Spinal cord (tissue), 10 donors: Measurements from ENCODE around the gene C1QTNF4. TPM values are rescaled to one million over a fixed set of nuclear protein-coding genes. Genes with fewer than 3 reads are reported as not detected.

Source experiments
- DNase-seq, 6 donors: peaks; one replicate each; pipeline versions ENCODE4 v3.0.0 to v3.0.0-alpha.2; 2013 to 2015; ENCODE audit warnings: low spot score in 6 of 6, low read depth in 4 of 6
- H3K27ac ChIP-seq: one replicate; pipeline ENCODE4 v1.5.1; 2013; ENCODE audit warnings: low read depth, low read length, control low read depth
- H3K27me3 ChIP-seq: one replicate; pipeline ENCODE4 v1.6.1; 2013; ENCODE audit warnings: low read length; ENCODE audit not compliant: control insufficient read depth, insufficient read depth
- H3K36me3 ChIP-seq: one replicate; pipeline ENCODE4 v1.6.1; 2013; ENCODE audit warnings: low read length; ENCODE audit not compliant: control insufficient read depth, insufficient read depth
- H3K4me1 ChIP-seq: one replicate; pipeline ENCODE4 v1.6.1; 2013; ENCODE audit warnings: low read length; ENCODE audit not compliant: control insufficient read depth, insufficient read depth
- H3K4me3 ChIP-seq: one replicate; pipeline ENCODE4 v1.5.1; 2013; ENCODE audit warnings: low read depth, low read length, control low read depth
- H3K9me3 ChIP-seq: one replicate; pipeline ENCODE4 v1.6.1; 2013; ENCODE audit warnings: low read length; ENCODE audit not compliant: control insufficient read depth, insufficient read depth
- WGBS: methylation state at CpG from one replicate; pipeline ENCODE4 v1.1.5; 2013; ENCODE audit warnings: missing lambda C conversion rate; ENCODE audit not compliant: insufficient coverage; 5-methylcytosine and 5-hydroxymethylcytosine counted together
- polyA plus RNA-seq, 2 donors: library from polyadenylated mRNA; unstranded; fragments of 120-200 nt; gene quantifications; one replicate each; pipeline ENCODE4 v1.2.1, GENCODE V29; 2013; ENCODE audit not compliant: insufficient read length in 2 of 2
- total RNA-seq, 2 donors: library from RNA; depleted of rRNA in 1 of 2; stranded (reverse); fragments of 120-200 nt in 1 of 2; fragments of >200 nt in 1 of 2; gene quantifications; one replicate each; pipeline versions ENCODE4 v1.2.3 to v1.2.4, GENCODE V29; 2013 to 2014
- donor health status: healthy.

Gene C1QTNF4
- total and polyA plus RNA-seq, 4 donors, result 15.8 to 113 (median 63.3) TPM

GRCh38 chr11:47599902-47600301 lies 5.7 kb upstream of the C1QTNF4 start:
- 55% methylated on average over 4 of the region's 4 CpGs for WGBS
- H3K36me3 ChIP-seq, result no peaks in the 10 kb centered on the region
- H3K27me3 ChIP-seq, result no peaks in the 10 kb centered on the region
- no peak overlapping the region for H3K27ac ChIP-seq
- H3K4me1 ChIP-seq, result peaks cover 5% of the 10 kb centered on the region
- H3K9me3 ChIP-seq, result no peaks in the 10 kb centered on the region
- DNase-seq, result no peak
- H3K4me3 ChIP-seq, result no peak overlapping the region

- no peaks in the 10 kb centered on the region for H3K9me3 ChIP-seq
- peaks cover 2% of the 10 kb centered on the region for H3K27me3 ChIP-seq
- H3K27ac ChIP-seq, result no peak overlapping the region
- H3K4me3 ChIP-seq, result no peak overlapping the region
- WGBS, result 89% methylated on average over 1 of the region's 1 CpG
- DNase-seq, result no peak
- peaks cover 2% of the 10 kb centered on the region for H3K36me3 ChIP-seq
- peaks cover 32% of the 10 kb centered on the region for H3K4me1 ChIP-seq
Measured at GRCh38 chr11:47595967-47596366, 1.8 kb upstream of the C1QTNF4 start.

- no peaks in the 10 kb centered on the region for H3K9me3 ChIP-seq
Measured at GRCh38 chr11:47595029-47595428, 818 bp upstream of the C1QTNF4 start.

GRCh38 chr11:47593492-47593933 lies 698 bp downstream of the C1QTNF4 start:
- Histone ChIP-seq H3K4me3 (peak overlapping the region; percentile 55), H3K36me3 (peaks cover 22% of the 10 kb centered on the region), H3K27ac (no peak overlapping the region), H3K4me1 (peaks cover 52% of the 10 kb centered on the region), H3K27me3 (peaks cover 2% of the 10 kb centered on the region), H3K9me3 (no peaks in the 10 kb centered on the region)
- 3% methylated on average over 4 of the region's 6 CpGs for WGBS
- peak in 1 of 6 donors; percentile 35 for DNase-seq

More at GRCh38 chr11:47595029-47595428, 818 bp upstream of the C1QTNF4 start:
- WGBS, result 58% methylated on average over 7 of the region's 7 CpGs
- peaks cover 37% of the 10 kb centered on the region for H3K4me1 ChIP-seq
- no peak overlapping the region for H3K4me3 ChIP-seq
- DNase-seq, result no peak
- no peak overlapping the region for H3K27ac ChIP-seq
- H3K27me3 ChIP-seq, result peaks cover 2% of the 10 kb centered on the region
- peaks cover 7% of the 10 kb centered on the region for H3K36me3 ChIP-seq

- Histone ChIP-seq H3K9me3 (no peaks in the 10 kb centered on the region), H3K36me3 (peaks cover 27% of the 10 kb centered on the region), H3K4me3 (peak overlapping the region; percentile 55), H3K27me3 (peaks cover 2% of the 10 kb centered on the region), H3K4me1 (peaks cover 58% of the 10 kb centered on the region), H3K27ac (no peak overlapping the region)
- DNase-seq, result no peak
- 100% methylated on average over 1 of the region's 2 CpGs for WGBS
Measured at GRCh38 chr11:47592970-47593369, 1.2 kb downstream of the C1QTNF4 start.

GRCh38 chr11:47592251-47592650 lies 2.0 kb downstream of the C1QTNF4 start:
- DNase-seq, result no peak
- WGBS, result 56% methylated on average over 4 of the region's 4 CpGs
- Histone ChIP-seq H3K9me3 (no peaks in the 10 kb centered on the region), H3K4me1 (peaks cover 65% of the 10 kb centered on the region), H3K4me3 (no peak overlapping the region), H3K27me3 (peaks cover 2% of the 10 kb centered on the region), H3K36me3 (peaks cover 35% of the 10 kb centered on the region), H3K27ac (no peak overlapping the region)

- Histone ChIP-seq H3K36me3 (peaks cover 39% of the 10 kb centered on the region), H3K9me3 (no peaks in the 10 kb centered on the region), H3K4me3 (no peak overlapping the region), H3K27ac (no peak overlapping the region), H3K4me1 (peaks cover 70% of the 10 kb centered on the region), H3K27me3 (peaks cover 2% of the 10 kb centered on the region)
- DNase-seq, result no peak
- 33% methylated on average over 7 of the region's 7 CpGs for WGBS
Measured at GRCh38 chr11:47591764-47592163, 2.4 kb downstream of the C1QTNF4 start.

GRCh38 chr11:47589977-47590861 lies 4.0 kb downstream of the C1QTNF4 start:
- Histone ChIP-seq H3K9me3 (no peaks in the 10 kb centered on the region), H3K27me3 (peaks cover 2% of the 10 kb centered on the region), H3K36me3 (peaks cover 55% of the 10 kb centered on the region), H3K4me3 (peak overlapping the region; percentile 52), H3K27ac (no peak overlapping the region), H3K4me1 (peaks cover 82% of the 10 kb centered on the region)
- peak in 3 of 6 donors; percentile 61 to 90 (median 90) for DNase-seq
- 21% methylated on average over 117 of the region's 122 CpGs for WGBS

- peak overlapping the region; percentile 52 for H3K4me3 ChIP-seq
- WGBS, result 26% methylated on average over 51 of the region's 51 CpGs
- peak in 2 of 6 donors; percentile 55 to 59 for DNase-seq
- no peak overlapping the region for H3K27ac ChIP-seq
- H3K27me3 ChIP-seq, result peaks cover 2% of the 10 kb centered on the region
- H3K9me3 ChIP-seq, result no peaks in the 10 kb centered on the region
- peaks cover 79% of the 10 kb centered on the region for H3K4me1 ChIP-seq
- H3K36me3 ChIP-seq, result peaks cover 61% of the 10 kb centered on the region
Measured at GRCh38 chr11:47589584-47589976, 4.6 kb downstream of the C1QTNF4 start.

- WGBS, result 100% methylated on average over 4 of the region's 11 CpGs
- Histone ChIP-seq H3K4me1 (peaks cover 75% of the 10 kb centered on the region), H3K9me3 (no peaks in the 10 kb centered on the region), H3K27me3 (peaks cover 2% of the 10 kb centered on the region), H3K27ac (no peak overlapping the region), H3K4me3 (peak overlapping the region; percentile 42), H3K36me3 (peaks cover 66% of the 10 kb centered on the region)
- no peak for DNase-seq
Measured at GRCh38 chr11:47589118-47589517, 5.1 kb downstream of the C1QTNF4 start.
